ENCODE data around the gene NDUFA12. TPM values are rescaled to one million over a fixed set of nuclear protein-coding genes. Genes with fewer than 3 reads are reported as not detected.

The NDUFA12 gene
- polyA plus RNA-seq, result 100 to 1,000 TPM; 345 to 618 (median 351) TPM

DNA sequence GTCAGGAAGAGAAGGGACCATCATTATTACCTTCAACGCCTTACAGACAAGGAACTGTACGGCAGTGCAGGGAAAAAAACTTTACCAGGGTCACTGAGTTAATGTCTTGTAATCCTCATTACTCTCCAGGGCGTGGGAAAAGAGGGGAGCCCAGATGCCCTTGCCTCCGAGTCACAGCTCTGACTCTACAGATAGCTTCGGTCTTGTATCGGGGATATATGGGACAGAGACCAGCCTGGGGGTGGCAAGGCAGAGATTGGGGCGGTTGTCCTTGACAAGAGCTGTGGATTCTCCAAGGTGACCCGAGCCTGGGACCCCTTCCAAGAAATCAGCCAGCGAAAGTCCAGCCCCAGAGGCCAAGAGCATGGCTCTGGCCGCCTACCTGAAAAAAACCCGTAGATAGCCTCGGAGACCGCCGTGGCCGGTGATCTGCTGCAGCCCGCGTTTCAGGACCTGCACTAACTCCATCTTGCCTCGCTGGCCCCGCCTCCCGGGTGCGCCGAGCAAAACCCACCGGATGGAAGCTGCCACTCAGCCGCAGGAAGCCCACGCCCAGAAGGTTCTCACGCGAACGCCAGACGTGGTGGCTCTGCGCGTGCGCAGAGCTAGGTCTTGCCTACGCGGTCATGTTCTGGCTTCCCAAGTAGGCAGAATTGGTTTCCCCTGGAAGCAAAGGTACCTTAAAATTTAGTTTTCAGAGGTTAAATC, at the start of gene NDUFA12:
NDUFA12 (minus strand) TSS at position 485 of the 708 bp plus-strand sequence; CDS start at position 468, 17 bp downstream.
- H3K27me3 Mint-ChIP-seq (ENCODE audit: low read depth in 3 of 3), result peaks cover 7 to 17% (median 11%) of the 10 kb centered on the region in 3 donors
- peaks cover 0 to 14% (median 3%) of the 10 kb centered on the region in 3 donors for H3K36me3 Mint-ChIP-seq
- peaks cover 2 to 11% (median 8%) of the 10 kb centered on the region in 6 donors for H3K9me3 Mint-ChIP-seq
- peak within 1 kb of the TSS; percentile 93 to 97 (median 94) for H3K4me3 Mint-ChIP-seq
- peak within 1 kb of the TSS; percentile 88 to 96 (median 94) for H3K27ac Mint-ChIP-seq
- peaks cover 46 to 53% of the 10 kb centered on the region in 2 donors for H3K4me1 Mint-ChIP-seq
- DNase-seq, result peak; percentile 92 to 93 (median 92)

DNA sequence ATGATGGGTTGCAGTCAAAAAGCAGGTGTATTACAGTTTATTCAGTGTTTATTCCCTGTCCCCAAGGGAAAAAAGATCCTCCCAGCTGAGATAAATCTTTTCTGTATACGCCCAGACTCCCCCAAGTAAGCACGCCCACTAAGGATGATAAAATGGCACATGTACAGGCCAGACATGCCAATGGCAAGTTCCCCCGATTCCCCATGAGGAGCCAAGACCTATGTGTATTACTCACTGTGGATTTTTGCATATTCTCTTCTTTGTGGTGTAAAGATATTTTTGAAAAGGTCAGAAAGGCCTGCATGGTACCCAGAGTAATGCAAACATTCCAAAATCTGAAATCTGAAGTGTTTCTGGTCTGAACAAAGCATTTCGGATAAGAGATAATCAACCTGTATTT, 47.7 kb upstream of the NDUFA12 start:
- Mint-ChIP-seq H3K27me3 (ENCODE audit: low read depth in 3 of 3) (no peaks in the 10 kb centered on the region), H3K4me3 (no peak overlapping the region), H3K9me3 (no peaks in the 10 kb centered on the region), H3K27ac (peak overlapping the region in 1 of 6 donors; percentile 4), H3K4me1 (no peaks in the 10 kb centered on the region), H3K36me3 (peaks cover 14 to 46% (median 26%) of the 10 kb centered on the region in 3 donors)
- no peak for DNase-seq

DNA sequence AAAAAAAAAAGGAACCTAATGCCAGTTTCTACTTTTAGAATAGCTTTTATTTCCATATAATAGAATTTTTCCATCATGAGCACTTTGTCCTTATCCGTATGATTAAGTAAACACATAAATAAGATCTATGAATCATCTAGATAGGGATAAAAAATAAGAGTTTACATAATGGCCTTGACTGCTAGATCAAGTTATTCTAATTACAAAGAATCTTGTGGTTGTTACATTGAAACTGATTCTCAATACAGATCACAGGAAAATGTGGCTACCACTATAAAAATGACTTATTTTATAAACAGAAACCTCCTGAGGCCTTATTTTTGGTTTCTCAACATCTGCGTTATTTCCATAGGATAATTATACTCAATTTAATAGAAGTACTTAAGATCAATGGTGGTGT, 34.4 kb upstream of the NDUFA12 start:
- no peak for DNase-seq
- Mint-ChIP-seq H3K9me3 (no peaks in the 10 kb centered on the region), H3K4me1 (peaks cover 12 to 16% of the 10 kb centered on the region in 2 donors), H3K4me3 (no peak overlapping the region), H3K36me3 (peaks cover 3 to 4% (median 4%) of the 10 kb centered on the region in 3 donors), H3K27ac (no peak overlapping the region), H3K27me3 (ENCODE audit: low read depth in 3 of 3) (no peaks in the 10 kb centered on the region)

DNA sequence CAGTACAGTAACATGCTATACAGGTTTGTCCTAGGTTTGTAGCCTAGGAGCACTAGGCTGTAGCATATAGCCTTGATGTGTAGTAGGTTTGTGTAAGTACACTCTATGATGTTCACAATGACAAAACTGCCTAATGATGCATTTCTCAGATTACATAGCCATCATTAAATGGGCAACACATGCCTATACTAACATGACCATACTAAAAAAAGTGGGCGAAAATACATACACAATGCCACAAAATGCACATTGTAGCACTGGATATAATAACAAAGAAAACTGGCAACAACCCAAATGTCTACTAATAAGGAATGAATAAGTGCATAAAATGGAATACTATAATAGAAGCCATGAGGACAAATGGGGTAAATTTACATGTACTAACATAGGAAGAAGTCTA, 31.3 kb upstream of the NDUFA12 start:
- Mint-ChIP-seq H3K27me3 (ENCODE audit: low read depth in 3 of 3) (no peaks in the 10 kb centered on the region), H3K4me3 (no peak overlapping the region), H3K27ac (peak overlapping the region in 3 of 6 donors; percentile 21 to 69 (median 60)), H3K4me1 (peaks cover 8 to 16% of the 10 kb centered on the region in 2 donors), H3K9me3 (no peaks in the 10 kb centered on the region), H3K36me3 (peaks cover 3 to 10% (median 5%) of the 10 kb centered on the region in 3 donors)
- DNase-seq, result no peak

DNA sequence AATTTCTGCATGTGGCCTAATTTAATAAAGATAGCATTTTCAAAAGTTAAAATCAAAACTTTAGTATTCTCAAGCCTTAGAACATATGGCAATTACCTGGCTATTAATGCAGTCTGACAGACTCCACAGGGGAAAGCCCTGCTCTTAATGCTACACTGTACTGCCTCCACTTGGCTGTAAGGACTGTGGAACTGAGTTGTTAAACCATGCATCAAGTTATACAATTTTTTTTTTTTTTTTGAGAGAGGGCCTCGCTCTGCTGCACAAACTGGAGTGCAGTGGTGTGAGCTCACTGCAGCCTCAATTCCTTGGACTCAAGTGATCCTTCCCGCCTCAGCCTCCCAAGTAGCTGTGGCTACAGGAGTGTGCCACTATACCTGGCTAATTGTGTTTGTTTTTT, 19.0 kb upstream of the NDUFA12 start:
- Mint-ChIP-seq H3K36me3 (peaks cover under 1 to 31% (median 28%) of the 10 kb centered on the region in 3 donors), H3K9me3 (no peaks in the 10 kb centered on the region), H3K4me3 (no peak overlapping the region), H3K27me3 (ENCODE audit: low read depth in 3 of 3) (no peaks in the 10 kb centered on the region), H3K27ac (no peak overlapping the region), H3K4me1 (no peaks in the 10 kb centered on the region)
- DNase-seq, result no peak

DNA sequence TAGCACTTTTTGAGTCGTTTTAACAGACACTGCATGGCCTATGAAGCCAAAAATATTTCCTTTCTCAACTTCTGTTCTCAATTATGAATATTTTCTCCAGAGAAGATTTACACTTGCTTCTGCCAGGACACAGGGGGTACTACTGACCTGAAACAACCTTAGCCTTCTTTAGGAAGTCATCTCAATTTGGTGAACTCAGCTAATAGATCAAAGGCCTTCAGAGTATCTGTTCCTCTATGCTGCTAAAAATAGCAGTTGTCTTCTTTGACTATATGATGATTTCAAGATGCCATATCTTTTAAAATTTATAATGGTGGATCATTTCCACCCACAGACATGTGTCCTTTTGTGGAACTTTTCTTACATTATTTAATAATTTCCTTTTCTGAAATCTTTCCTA, 14.0 kb upstream of the NDUFA12 start:
- H3K27me3 Mint-ChIP-seq (ENCODE audit: low read depth in 3 of 3), result peaks cover 0 to 2% (median under 1%) of the 10 kb centered on the region in 3 donors
- DNase-seq, result no peak
- H3K9me3 Mint-ChIP-seq, result peaks cover 0 to 2% (median 0%) of the 10 kb centered on the region in 6 donors
- no peak overlapping the region for H3K4me3 Mint-ChIP-seq
- peaks cover 6 to 32% (median 24%) of the 10 kb centered on the region in 3 donors for H3K36me3 Mint-ChIP-seq
- no peak overlapping the region for H3K27ac Mint-ChIP-seq
- no peaks in the 10 kb centered on the region for H3K4me1 Mint-ChIP-seq

DNA sequence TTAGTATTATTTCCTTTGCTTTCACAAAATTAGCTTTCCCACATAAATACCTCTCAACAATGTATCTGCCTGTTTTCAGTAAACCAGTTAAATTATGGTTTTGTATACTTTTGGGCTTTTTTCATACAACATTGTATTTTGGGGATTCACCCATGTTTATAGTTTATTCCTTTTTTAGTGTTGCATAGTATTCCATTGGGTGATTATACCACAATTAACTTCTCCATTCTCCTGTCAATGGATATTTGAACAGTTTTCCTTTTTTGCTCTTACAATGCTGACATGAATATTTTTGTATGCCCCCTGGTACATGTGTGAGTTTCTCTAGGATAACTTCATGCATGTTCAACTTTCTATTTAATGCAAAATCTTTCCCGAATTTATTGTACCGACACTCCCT, 12.6 kb upstream of the NDUFA12 start:
- Mint-ChIP-seq H3K27me3 (ENCODE audit: low read depth in 3 of 3) (peaks cover 0 to 4% (median 3%) of the 10 kb centered on the region in 3 donors), H3K4me1 (no peaks in the 10 kb centered on the region), H3K27ac (no peak overlapping the region), H3K4me3 (no peak overlapping the region), H3K9me3 (peaks cover 0 to 2% (median 0%) of the 10 kb centered on the region in 6 donors), H3K36me3 (peaks cover 6 to 28% (median 20%) of the 10 kb centered on the region in 3 donors)
- no peak for DNase-seq

DNA sequence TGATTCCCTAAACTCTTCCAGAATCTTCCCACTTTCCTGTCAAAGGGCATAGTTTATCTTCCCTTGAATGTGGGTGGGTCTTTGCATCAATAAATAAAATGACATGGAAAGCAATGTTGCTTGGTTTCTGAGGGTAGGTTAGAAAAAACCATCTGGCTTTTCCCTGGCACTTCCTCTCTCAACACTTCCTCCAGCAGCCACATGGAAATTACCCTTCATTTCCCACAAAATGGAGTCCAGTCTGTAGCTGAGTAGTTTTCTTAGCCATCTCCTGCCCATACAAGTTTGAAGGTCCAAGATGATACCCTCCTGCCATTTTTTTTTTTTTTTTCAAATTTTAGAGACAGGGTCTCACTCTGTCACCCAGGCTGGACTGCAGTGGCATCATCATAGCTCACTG, 11.1 kb upstream of the NDUFA12 start:
- Mint-ChIP-seq H3K27ac (no peak overlapping the region), H3K9me3 (peaks cover 0 to 2% (median 0%) of the 10 kb centered on the region in 6 donors), H3K4me3 (no peak overlapping the region), H3K4me1 (no peaks in the 10 kb centered on the region), H3K36me3 (peaks cover 6 to 19% (median 13%) of the 10 kb centered on the region in 3 donors), H3K27me3 (ENCODE audit: low read depth in 3 of 3) (peaks cover 0 to 5% (median 3%) of the 10 kb centered on the region in 3 donors)
- DNase-seq, result no peak

DNA sequence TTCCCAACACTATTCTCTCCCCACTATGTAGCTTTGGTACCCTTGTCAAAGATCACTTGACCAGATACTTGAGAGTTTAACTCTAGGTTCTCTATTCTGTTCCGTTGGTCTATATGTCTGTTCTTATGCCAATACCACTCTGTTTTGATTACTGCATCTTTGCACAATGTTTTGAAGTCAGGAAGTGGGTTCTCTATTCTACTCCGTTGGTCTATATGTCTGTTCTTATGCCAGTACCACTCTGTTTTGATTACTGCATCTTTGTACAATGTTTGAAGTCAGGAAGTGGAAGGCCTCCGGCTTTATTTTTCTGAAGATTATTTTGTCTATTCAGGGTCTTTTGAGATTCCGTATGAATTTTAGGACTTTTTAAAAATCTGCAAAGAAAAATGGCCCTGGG, 2.7 kb upstream of the NDUFA12 start:
- H3K4me1 Mint-ChIP-seq, result peaks cover 22 to 28% of the 10 kb centered on the region in 2 donors

DNA sequence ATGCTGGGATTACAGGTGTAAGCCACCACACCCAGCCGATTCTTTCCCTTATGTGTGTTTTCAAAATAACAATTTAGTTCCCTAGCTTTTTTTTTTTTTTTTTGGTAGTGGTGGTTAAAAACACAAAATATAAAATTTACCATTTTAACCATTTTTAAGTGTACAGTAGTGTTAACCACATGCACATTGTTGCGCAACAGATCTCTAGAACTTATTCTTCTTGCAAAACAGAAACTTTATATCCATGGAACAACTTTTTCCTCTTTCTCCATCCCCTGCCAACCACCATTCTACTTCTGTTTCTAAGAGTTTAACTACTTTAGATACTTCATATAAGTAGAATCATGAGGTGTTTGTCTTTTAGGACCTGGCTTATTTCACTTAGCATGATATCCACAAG, 1.1 kb upstream of the NDUFA12 start:
- peaks cover 0 to 14% (median 3%) of the 10 kb centered on the region in 3 donors for H3K36me3 Mint-ChIP-seq
- peak overlapping the region; percentile 93 to 97 (median 94) for H3K4me3 Mint-ChIP-seq
- DNase-seq, result no peak
- peak overlapping the region; percentile 8 to 96 (median 70) for H3K27ac Mint-ChIP-seq
- H3K4me1 Mint-ChIP-seq, result peaks cover 34 to 40% of the 10 kb centered on the region in 2 donors
- H3K27me3 Mint-ChIP-seq (ENCODE audit: low read depth in 3 of 3), result peaks cover 7 to 17% (median 11%) of the 10 kb centered on the region in 3 donors
- peaks cover 2 to 14% (median 9%) of the 10 kb centered on the region in 6 donors for H3K9me3 Mint-ChIP-seq

More for the DNA sequence above, 2.7 kb upstream of the NDUFA12 start:
- Mint-ChIP-seq H3K4me3 (no peak overlapping the region), H3K27me3 (ENCODE audit: low read depth in 3 of 3) (peaks cover 7 to 18% (median 11%) of the 10 kb centered on the region in 3 donors), H3K27ac (no peak overlapping the region), H3K9me3 (peaks cover 2 to 14% (median 9%) of the 10 kb centered on the region in 6 donors), H3K36me3 (peaks cover 0 to 14% (median 3%) of the 10 kb centered on the region in 3 donors)
- DNase-seq, result no peak

DNA sequence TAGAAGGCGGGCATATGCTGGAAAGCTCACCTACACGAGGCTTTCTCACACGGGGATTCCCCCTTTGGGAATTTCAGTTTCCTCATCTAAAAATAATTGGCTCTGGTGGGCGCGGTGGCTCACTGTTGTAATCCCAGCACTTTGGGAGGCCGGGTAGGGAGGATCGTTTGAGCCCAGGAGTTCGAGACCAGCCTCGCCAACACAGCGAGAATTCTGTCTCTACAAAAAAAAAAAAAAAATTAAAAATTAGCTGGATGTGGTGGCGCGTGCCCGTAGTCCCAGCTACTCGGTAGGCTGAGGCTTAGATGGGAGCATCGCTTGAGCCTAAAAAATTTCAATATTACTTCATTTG, 400 bp upstream of the NDUFA12 start:
- H3K27me3 Mint-ChIP-seq (ENCODE audit: low read depth in 3 of 3), result peaks cover 7 to 17% (median 11%) of the 10 kb centered on the region in 3 donors
- H3K36me3 Mint-ChIP-seq, result peaks cover 0 to 14% (median 3%) of the 10 kb centered on the region in 3 donors
- peak overlapping the region; percentile 88 to 96 (median 94) for H3K27ac Mint-ChIP-seq
- H3K9me3 Mint-ChIP-seq, result peaks cover 2 to 14% (median 9%) of the 10 kb centered on the region in 6 donors
- no peak for DNase-seq
- H3K4me3 Mint-ChIP-seq, result peak overlapping the region; percentile 93 to 97 (median 94)
- peaks cover 41 to 47% of the 10 kb centered on the region in 2 donors for H3K4me1 Mint-ChIP-seq

DNA sequence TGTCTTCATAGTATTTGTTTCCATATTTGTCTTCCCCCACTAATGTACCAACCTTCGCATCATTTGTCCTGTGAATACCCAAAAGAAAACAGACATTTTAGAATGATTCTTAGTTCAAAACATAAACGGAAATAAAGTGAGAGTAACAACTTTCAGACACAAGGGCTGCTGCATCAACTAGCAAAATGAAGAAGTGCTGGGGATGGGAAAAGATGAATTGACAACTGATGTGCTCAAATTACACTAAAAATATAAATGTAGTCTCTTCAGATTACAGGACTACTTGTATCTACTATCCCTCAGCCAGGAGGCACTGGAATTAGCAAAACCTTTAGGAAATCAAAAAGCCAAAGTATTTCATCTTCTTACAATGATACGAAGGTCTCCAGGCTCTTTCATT, 743 bp downstream of the NDUFA12 start:
- Mint-ChIP-seq H3K36me3 (peaks cover 0 to 14% (median 3%) of the 10 kb centered on the region in 3 donors), H3K27me3 (ENCODE audit: low read depth in 3 of 3) (peaks cover 7 to 17% (median 11%) of the 10 kb centered on the region in 3 donors), H3K9me3 (peaks cover 0 to 7% (median 3%) of the 10 kb centered on the region in 6 donors), H3K4me1 (peaks cover 50 to 59% of the 10 kb centered on the region in 2 donors), H3K27ac (peak overlapping the region; percentile 88 to 96 (median 94)), H3K4me3 (peak overlapping the region; percentile 93 to 97 (median 94))
- DNase-seq, result no peak

DNA sequence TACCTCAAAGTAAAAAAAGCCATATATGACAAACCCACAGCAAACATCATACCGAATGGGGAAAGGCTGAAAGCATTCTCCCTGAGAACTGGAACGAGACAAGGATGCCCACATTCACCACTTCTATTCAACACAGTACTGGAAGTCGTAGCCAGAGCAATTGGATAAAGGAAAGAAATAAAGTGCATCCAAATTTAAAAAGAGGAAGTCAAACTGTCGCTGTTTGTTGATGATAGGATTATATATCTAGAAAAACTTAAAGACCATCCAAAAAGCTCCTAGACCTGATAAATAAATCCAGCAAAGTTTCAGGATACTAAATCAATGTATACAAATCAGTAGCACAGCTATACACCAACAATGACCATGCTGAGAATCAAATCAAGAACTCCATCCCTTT, 5.2 kb downstream of the NDUFA12 start:
- Mint-ChIP-seq H3K4me3 (no peak overlapping the region), H3K27ac (peak overlapping the region in 1 of 6 donors; percentile 39), H3K9me3 (no peaks in the 10 kb centered on the region), H3K27me3 (ENCODE audit: low read depth in 3 of 3) (peaks cover under 1 to 5% (median 2%) of the 10 kb centered on the region in 3 donors), H3K36me3 (peaks cover 0 to 4% (median 4%) of the 10 kb centered on the region in 3 donors), H3K4me1 (peaks cover 41 to 49% of the 10 kb centered on the region in 2 donors)
- DNase-seq, result no peak

DNA sequence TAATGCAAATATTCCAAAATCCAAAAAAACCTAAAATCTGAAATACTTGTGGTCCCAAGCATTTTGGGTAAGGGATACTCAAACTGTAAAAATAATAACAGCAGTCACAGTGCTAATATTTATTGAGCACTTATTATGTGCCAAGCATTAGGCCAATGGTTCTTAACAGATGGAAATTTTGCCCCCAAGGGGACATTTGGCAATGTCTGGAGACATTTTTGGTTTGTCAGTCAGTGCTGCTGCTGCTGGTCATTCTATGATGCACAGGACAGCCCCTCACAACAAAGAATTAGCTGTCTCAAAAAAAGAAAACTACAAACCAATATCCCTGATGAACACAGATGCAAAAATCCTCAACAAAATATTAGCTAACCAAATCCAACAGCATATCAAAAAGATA, 5.8 kb downstream of the NDUFA12 start:
- no peak overlapping the region for H3K4me3 Mint-ChIP-seq
- no peaks in the 10 kb centered on the region for H3K9me3 Mint-ChIP-seq
- peaks cover 0 to 6% (median 6%) of the 10 kb centered on the region in 3 donors for H3K36me3 Mint-ChIP-seq
- H3K27ac Mint-ChIP-seq, result no peak overlapping the region
- DNase-seq, result no peak
- H3K27me3 Mint-ChIP-seq (ENCODE audit: low read depth in 3 of 3), result peaks cover 0 to 2% (median 0%) of the 10 kb centered on the region in 3 donors
- H3K4me1 Mint-ChIP-seq, result peaks cover 35 to 44% of the 10 kb centered on the region in 2 donors

Measured in immature natural killer cell (primary cell).